BJ (cell line): ENCODE data around the gene CLASRP. TPM values are rescaled to one million over a fixed set of nuclear protein-coding genes. Genes with fewer than 3 reads are reported as not detected.

ENCODE experiments used
- CTCF ChIA-PET: fragments of 350-600 bp; formaldehyde crosslinking; extraction: SDS; loops from one replicate; lab custom pipeline; 2021; ENCODE audit warnings: antibody characterized with exemption, inconsistent platforms; lab: Yijun Ruan, JAX
- POLR2A ChIA-PET: fragments of 300-600 bp; sonication (Branson Sonifier 250); formaldehyde crosslinking; extraction: SDS; loops from one replicate; lab custom pipeline; 2021; ENCODE audit warnings: antibody characterized with exemption; lab: Charles Lee
- DNase-seq: peaks from one replicate; pipeline ENCODE4 v3.0.0-alpha.2; 2011; ENCODE audit warnings: low read depth
- H3K27me3 ChIP-seq: 2 replicates; pipeline ENCODE4 v1.6.0; 2011; ENCODE audit warnings: low read length; ENCODE audit not compliant: control insufficient read depth, insufficient read depth
- H3K36me3 ChIP-seq: 2 replicates; pipeline ENCODE4 v1.5.1; 2011; ENCODE audit warnings: low read length; ENCODE audit not compliant: control insufficient read depth, insufficient read depth
- H3K4me3 ChIP-seq: 2 replicates; pipeline ENCODE4 v1.5.1; 2011; ENCODE audit warnings: low read depth, mild to moderate bottlenecking, control low read depth, low read length
- polyA minus RNA-seq: library from RNA; depleted of rRNA, polyadenylated mRNA; stranded (reverse); fragments of >200 nt; gene quantifications from 2 replicates; pipeline ENCODE4 v1.2.3, GENCODE V29; 2011; rRNA and poly(A)+ RNA removed
- polyA plus RNA-seq: library from polyadenylated mRNA; depleted of rRNA; stranded (reverse); fragments of >200 nt; gene quantifications from 2 replicates; pipeline ENCODE4 v1.2.3, GENCODE V29; 2011; rRNA removed
- TF ChIP-seq, protein P1 (sequence below): IDR thresholded peaks from 2 replicates; pipeline ENCODE4 v1.5.1; 2011; ENCODE audit warnings: low read depth, mild to moderate bottlenecking, control low read depth, inconsistent platforms, low read length, moderate library complexity; ENCODE audit not compliant: insufficient read depth

The CLASRP gene, protein sequence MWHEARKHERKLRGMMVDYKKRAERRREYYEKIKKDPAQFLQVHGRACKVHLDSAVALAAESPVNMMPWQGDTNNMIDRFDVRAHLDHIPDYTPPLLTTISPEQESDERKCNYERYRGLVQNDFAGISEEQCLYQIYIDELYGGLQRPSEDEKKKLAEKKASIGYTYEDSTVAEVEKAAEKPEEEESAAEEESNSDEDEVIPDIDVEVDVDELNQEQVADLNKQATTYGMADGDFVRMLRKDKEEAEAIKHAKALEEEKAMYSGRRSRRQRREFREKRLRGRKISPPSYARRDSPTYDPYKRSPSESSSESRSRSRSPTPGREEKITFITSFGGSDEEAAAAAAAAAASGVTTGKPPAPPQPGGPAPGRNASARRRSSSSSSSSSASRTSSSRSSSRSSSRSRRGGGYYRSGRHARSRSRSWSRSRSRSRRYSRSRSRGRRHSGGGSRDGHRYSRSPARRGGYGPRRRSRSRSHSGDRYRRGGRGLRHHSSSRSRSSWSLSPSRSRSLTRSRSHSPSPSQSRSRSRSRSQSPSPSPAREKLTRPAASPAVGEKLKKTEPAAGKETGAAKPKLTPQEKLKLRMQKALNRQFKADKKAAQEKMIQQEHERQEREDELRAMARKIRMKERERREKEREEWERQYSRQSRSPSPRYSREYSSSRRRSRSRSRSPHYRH
- polyA plus RNA-seq (13.6 and 15.9 TPM in 2 replicates), polyA minus RNA-seq (11.3 and 11.9 TPM in 2 replicates)

DNA sequence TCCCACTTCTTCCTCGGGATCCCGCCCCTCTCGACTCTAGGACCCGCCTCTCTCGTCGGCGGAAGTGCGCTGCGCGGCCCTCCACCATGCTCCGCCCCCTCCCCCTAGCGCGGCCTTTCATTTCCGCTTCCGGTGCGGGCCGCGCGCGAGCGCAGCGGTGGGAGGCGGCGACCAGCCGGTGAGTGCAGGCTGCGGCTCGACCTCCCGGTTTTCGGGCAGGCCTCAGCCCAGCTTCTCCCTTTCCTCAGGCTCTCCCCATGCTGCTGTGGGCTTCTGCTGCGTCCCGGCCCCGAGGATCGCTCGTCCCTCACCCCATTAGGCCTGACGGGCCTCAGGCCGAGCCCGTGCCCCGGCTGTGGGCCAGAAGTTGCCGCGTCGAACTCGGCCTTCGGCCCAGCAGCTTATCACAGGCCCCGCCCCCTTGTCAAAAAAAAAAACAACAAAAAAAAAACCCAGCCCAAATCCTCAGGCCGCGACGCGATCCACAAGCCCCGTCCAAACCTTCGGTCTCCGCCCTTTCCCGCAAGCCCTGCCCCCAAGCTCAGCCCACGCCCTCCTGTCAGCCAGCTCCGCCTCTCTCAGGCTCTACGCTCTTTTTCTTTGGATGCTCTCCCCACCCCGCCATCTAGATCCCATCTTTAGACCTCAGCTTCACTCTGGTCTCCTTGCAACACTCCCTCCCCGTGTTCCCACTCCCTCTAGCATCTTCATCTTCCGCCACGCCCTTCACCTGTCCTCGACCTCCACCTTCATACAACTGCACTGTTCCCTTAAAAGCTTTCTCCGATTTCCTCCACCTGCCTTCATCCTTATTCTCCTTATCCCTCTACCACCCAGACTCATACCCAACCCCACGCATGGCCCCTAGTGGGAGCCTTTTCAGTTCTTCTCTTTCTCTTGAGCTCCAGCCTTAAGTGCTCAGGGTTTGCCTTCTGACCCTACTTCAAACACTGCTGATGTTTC is at the start of gene CLASRP:
CLASRP (plus strand) TSS at position 115 of the 963 bp plus-strand sequence. CDS start 1,168 bp downstream, outside the sequence.
- peak within 1 kb of the TSS; percentile 87 for H3K4me3 ChIP-seq
- H3K36me3 ChIP-seq = peaks cover 21% of the 10 kb centered on the region
- DNase-seq = peak; percentile 31
- CTCF ChIA-PET = interaction anchor here (0.7 to 5.3 kb wide), 5 partner anchors 11 to 1482 kb away, joined by 3 to 28 read pairs (median 3); no protein-coding TSS in a partner anchor
- no peaks in the 10 kb centered on the region for H3K27me3 ChIP-seq
- POLR2A ChIA-PET = interaction anchor here (0.6 to 0.7 kb wide), 3 partner anchors 458 to 1031 kb away, joined by 4 to 7 read pairs (median 4); no protein-coding TSS in a partner anchor
- TF ChIP-seq, protein P1, sequence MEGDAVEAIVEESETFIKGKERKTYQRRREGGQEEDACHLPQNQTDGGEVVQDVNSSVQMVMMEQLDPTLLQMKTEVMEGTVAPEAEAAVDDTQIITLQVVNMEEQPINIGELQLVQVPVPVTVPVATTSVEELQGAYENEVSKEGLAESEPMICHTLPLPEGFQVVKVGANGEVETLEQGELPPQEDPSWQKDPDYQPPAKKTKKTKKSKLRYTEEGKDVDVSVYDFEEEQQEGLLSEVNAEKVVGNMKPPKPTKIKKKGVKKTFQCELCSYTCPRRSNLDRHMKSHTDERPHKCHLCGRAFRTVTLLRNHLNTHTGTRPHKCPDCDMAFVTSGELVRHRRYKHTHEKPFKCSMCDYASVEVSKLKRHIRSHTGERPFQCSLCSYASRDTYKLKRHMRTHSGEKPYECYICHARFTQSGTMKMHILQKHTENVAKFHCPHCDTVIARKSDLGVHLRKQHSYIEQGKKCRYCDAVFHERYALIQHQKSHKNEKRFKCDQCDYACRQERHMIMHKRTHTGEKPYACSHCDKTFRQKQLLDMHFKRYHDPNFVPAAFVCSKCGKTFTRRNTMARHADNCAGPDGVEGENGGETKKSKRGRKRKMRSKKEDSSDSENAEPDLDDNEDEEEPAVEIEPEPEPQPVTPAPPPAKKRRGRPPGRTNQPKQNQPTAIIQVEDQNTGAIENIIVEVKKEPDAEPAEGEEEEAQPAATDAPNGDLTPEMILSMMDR = no peak

DNA sequence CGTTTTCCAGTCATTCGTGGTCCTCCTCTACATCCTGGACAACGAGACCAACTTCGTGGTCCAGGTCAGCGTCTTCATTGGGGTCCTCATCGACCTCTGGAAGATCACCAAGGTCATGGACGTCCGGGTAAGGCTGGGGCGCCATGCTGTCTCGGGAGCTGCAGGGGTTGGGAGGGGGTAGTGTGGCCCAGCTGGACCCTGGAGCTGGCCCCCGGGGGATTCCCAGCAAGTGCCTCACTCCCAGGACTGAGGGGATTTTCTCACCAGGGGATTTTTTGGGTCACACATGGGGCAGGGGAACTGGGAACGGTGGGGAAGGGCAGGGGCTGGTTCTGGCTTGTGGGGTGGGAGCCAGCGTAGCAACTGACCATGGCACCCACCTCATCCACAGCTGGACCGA is 48.4 kb upstream of the CLASRP start:
- ChIA-PET POLR2A (no interaction called here), CTCF (interaction anchor here (0.7 to 2.8 kb wide), 4 partner anchors 8 to 49 kb away, joined by 3 to 18 read pairs (median 8); partner anchors contain the start of gene CLASRP)
- peaks cover 27% of the 10 kb centered on the region for H3K36me3 ChIP-seq
- no peak overlapping the region for H3K4me3 ChIP-seq
- H3K27me3 ChIP-seq = no peaks in the 10 kb centered on the region
- TF ChIP-seq, protein P1 = no peak
- DNase-seq = no peak

DNA sequence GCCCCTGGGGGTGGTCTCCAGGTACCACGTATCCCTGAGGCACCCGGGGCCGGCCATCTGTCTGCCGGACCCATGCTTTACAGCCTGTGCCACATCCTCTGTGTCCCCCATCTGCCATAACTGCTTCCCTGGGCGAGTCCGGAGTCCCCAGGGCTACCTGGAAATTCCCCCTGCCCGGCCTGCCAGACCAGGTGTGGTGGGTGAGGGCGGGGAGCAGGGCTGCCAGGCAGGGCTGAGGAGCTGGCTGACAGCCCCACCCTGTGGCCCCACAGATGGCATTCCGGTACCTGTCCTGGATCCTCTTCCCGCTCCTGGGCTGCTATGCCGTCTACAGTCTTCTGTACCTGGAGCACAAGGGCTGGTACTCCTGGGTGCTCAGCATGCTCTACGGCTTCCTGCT is 47.9 kb upstream of the CLASRP start:
- Histone ChIP-seq H3K36me3 (peaks cover 23% of the 10 kb centered on the region), H3K4me3 (no peak overlapping the region), H3K27me3 (no peaks in the 10 kb centered on the region)
- TF ChIP-seq, protein P1 = no peak
- CTCF ChIA-PET = interaction anchor here (2.8 kb wide), 1 partner anchor 12 kb away, joined by 14 read pairs; no protein-coding TSS in a partner anchor
- no peak for DNase-seq
- POLR2A ChIA-PET = no interaction called here

DNA sequence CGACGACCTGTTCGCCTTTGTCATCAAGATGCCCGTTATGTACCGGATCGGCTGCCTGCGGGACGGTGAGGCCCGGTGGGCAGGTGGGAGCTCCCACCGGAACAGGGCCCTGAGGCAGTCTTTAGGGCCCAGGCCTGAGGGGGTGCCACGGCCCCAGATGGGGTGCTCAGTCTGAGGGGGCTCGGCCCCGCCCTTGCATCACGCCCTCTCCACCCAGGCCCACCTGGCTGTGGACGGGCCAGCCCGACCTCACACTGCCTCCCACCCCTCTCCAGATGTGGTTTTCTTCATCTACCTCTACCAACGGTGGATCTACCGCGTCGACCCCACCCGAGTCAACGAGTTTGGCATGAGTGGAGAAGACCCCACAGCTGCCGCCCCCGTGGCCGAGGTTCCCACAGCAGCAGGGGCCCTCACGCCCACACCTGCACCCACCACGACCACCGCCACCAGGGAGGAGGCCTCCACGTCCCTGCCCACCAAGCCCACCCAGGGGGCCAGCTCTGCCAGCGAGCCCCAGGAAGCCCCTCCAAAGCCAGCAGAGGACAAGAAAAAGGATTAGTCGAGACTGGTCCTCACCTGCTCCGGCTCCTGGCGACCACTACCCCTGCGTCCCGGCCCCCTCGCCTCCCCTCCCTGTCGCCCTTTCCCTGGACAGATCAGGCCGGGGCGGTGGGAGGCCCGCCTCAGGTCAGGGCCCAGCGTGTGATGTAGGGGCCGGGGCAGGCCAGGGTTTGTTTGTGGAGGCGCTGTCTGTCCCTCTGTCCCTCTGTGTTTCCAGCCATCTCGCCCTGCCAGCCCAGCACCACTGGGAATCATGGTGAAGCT is 46.3 kb upstream of the CLASRP start:
- ChIA-PET POLR2A (no interaction called here), CTCF (no interaction called here)
- TF ChIP-seq, protein P1 = no peak
- Histone ChIP-seq H3K4me3 (no peak overlapping the region), H3K36me3 (peaks cover 18% of the 10 kb centered on the region), H3K27me3 (no peaks in the 10 kb centered on the region)
- no peak for DNase-seq
